ENCODE results near the gene APBA1.

DNA sequence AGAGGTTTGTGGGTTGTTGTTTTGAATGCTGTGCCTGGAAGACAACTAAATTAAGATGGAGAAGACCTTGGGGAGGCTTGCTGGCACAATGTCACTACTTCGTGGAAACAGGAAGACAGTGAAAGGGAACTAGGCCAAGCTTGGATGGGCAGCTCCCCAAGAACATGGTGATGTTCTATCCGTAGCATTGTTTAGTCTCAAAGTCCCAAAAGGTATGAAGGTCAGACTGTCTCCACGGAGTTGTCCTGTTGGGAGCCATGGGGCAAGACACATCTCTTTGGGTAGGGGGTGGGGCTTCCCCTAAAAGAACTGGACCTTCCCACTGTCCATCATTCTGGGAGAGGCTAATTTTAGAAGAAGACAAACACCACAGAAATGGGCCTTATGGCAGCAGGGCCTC lies 206.7 kb downstream of the APBA1 start:
- TF ChIP-seq, protein P1, sequence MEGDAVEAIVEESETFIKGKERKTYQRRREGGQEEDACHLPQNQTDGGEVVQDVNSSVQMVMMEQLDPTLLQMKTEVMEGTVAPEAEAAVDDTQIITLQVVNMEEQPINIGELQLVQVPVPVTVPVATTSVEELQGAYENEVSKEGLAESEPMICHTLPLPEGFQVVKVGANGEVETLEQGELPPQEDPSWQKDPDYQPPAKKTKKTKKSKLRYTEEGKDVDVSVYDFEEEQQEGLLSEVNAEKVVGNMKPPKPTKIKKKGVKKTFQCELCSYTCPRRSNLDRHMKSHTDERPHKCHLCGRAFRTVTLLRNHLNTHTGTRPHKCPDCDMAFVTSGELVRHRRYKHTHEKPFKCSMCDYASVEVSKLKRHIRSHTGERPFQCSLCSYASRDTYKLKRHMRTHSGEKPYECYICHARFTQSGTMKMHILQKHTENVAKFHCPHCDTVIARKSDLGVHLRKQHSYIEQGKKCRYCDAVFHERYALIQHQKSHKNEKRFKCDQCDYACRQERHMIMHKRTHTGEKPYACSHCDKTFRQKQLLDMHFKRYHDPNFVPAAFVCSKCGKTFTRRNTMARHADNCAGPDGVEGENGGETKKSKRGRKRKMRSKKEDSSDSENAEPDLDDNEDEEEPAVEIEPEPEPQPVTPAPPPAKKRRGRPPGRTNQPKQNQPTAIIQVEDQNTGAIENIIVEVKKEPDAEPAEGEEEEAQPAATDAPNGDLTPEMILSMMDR (IDR thresholded peaks at IDR 0.05), result no peak
- TF ChIP-seq EZH2 (IDR thresholded peaks at IDR 0.05; ENCODE audit: borderline replicate concordance, insufficient read depth, low read depth, low read length, poor library complexity, severe bottlenecking), result no peak

All from B cell (primary cell).